Measurements from ENCODE around the gene MIR17HG. TPM values are rescaled to one million over a fixed set of nuclear protein-coding genes. Genes with fewer than 3 reads are reported as not detected.

Gene MIR17HG
- polyA plus RNA-seq, 1 donor from 2014 or later, result 0.79 TPM

- Histone ChIP-seq H3F3A (ENCODE audit: insufficient read depth, low read length, poor library complexity, severe bottlenecking) (no peaks in the 10 kb centered on the region), H3K27me3 (ENCODE audit: insufficient read depth, low read depth, low read length) (no peaks in the 10 kb centered on the region)
Observed at GRCh38 chr13:91368101-91368500, 20.6 kb downstream of the MIR17HG start.

GRCh38 chr13:91368676-91369440, 21.4 kb downstream of the MIR17HG start:
- no peak overlapping the region for H3K4me3 ChIP-seq (ENCODE audit: low read length)
- no peak overlapping the region for H2AFZ ChIP-seq (ENCODE audit: low read depth, low read length)
- H3K27ac ChIP-seq (ENCODE audit: low read length), result no peak overlapping the region
- no peaks in the 10 kb centered on the region for H3K9me2 ChIP-seq (ENCODE audit: insufficient read depth, low read length)
- no peaks in the 10 kb centered on the region for H3K79me2 ChIP-seq (replicated peaks; ENCODE audit: insufficient read depth, low read length)
- no peaks in the 10 kb centered on the region for H3K9me3 ChIP-seq (ENCODE audit: low read length)
- H3K9ac ChIP-seq (ENCODE audit: low read length), result no peak overlapping the region
- H3K4me2 ChIP-seq (ENCODE audit: low read length), result no peak overlapping the region
- H3K36me3 ChIP-seq (ENCODE audit: insufficient read depth, low read length), result no peaks in the 10 kb centered on the region
- H3K27me3 ChIP-seq (ENCODE audit: insufficient read depth, low read depth, low read length), result no peaks in the 10 kb centered on the region
- no peaks in the 10 kb centered on the region for H3F3A ChIP-seq (ENCODE audit: insufficient read depth, low read length, poor library complexity, severe bottlenecking)
- TF ChIP-seq RAD21 (conservative IDR thresholded peaks at IDR 0.05) (no peak), SMC3 (conservative IDR thresholded peaks at IDR 0.05; ENCODE audit: poor library complexity) (no peak), CTCF (IDR thresholded peaks at IDR 0.05; ENCODE audit: poor library complexity, severe bottlenecking) (no peak)
- H4K20me1 ChIP-seq (ENCODE audit: insufficient read depth), result no peaks in the 10 kb centered on the region

More at GRCh38 chr13:91368101-91368500, 20.6 kb downstream of the MIR17HG start:
- Histone ChIP-seq H3K4me3 (ENCODE audit: low read length) (no peak overlapping the region), H3K9ac (ENCODE audit: low read length) (no peak overlapping the region), H3K36me3 (ENCODE audit: insufficient read depth, low read length) (no peaks in the 10 kb centered on the region), H3K9me2 (ENCODE audit: insufficient read depth, low read length) (no peaks in the 10 kb centered on the region), H4K20me1 (ENCODE audit: insufficient read depth) (no peaks in the 10 kb centered on the region), H3K27ac (ENCODE audit: low read length) (no peak overlapping the region), H3K4me2 (ENCODE audit: low read length) (no peak overlapping the region), H2AFZ (ENCODE audit: low read depth, low read length) (no peak overlapping the region), H3K79me2 (replicated peaks; ENCODE audit: insufficient read depth, low read length) (no peaks in the 10 kb centered on the region), H3K9me3 (ENCODE audit: low read length) (no peaks in the 10 kb centered on the region)
- no peak for TF ChIP-seq EP300 (conservative IDR thresholded peaks at IDR 0.05; ENCODE audit: poor library complexity, severe bottlenecking)

GRCh38 chr13:91369441-91369831, 21.9 kb downstream of the MIR17HG start:
- H3K9me2 ChIP-seq (ENCODE audit: insufficient read depth, low read length), result no peaks in the 10 kb centered on the region

More at GRCh38 chr13:91369441-91369831, 21.9 kb downstream of the MIR17HG start:
- no peaks in the 10 kb centered on the region for H3K36me3 ChIP-seq (ENCODE audit: insufficient read depth, low read length)
- H4K20me1 ChIP-seq (ENCODE audit: insufficient read depth), result no peaks in the 10 kb centered on the region
- no peak overlapping the region for H3K27ac ChIP-seq (ENCODE audit: low read length)
- H3K27me3 ChIP-seq (ENCODE audit: insufficient read depth, low read depth, low read length), result no peaks in the 10 kb centered on the region
- H2AFZ ChIP-seq (ENCODE audit: low read depth, low read length), result no peak overlapping the region
- H3F3A ChIP-seq (ENCODE audit: insufficient read depth, low read length, poor library complexity, severe bottlenecking), result no peaks in the 10 kb centered on the region
- no peaks in the 10 kb centered on the region for H3K9me3 ChIP-seq (ENCODE audit: low read length)
- TF ChIP-seq RAD21 (conservative IDR thresholded peaks at IDR 0.05), result no peak
- TF ChIP-seq MXI1 (conservative IDR thresholded peaks at IDR 0.05; ENCODE audit: poor library complexity, severe bottlenecking), result no peak
- no peak for TF ChIP-seq EP300 (conservative IDR thresholded peaks at IDR 0.05; ENCODE audit: poor library complexity, severe bottlenecking)
- TF ChIP-seq POLR2AphosphoS5 (IDR thresholded peaks at IDR 0.05), result no peak
- TF ChIP-seq EZH2 (IDR thresholded peaks at IDR 0.05; ENCODE audit: borderline replicate concordance, insufficient read depth, low read length, poor library complexity, severe bottlenecking), result no peak
- TF ChIP-seq TAF1 (IDR thresholded peaks at IDR 0.05; ENCODE audit: low read depth), result no peak
- no peak for TF ChIP-seq SMC3 (conservative IDR thresholded peaks at IDR 0.05; ENCODE audit: poor library complexity)
- no peak for TF ChIP-seq CTCF (IDR thresholded peaks at IDR 0.05; ENCODE audit: poor library complexity, severe bottlenecking)
- H3K4me3 ChIP-seq (ENCODE audit: low read length), result no peak overlapping the region
- H3K79me2 ChIP-seq (replicated peaks; ENCODE audit: insufficient read depth, low read length), result no peaks in the 10 kb centered on the region
- no peak overlapping the region for H3K4me2 ChIP-seq (ENCODE audit: low read length)
- H3K9ac ChIP-seq (ENCODE audit: low read length), result no peak overlapping the region

All from neural cell (in vitro differentiated cells).